ENCODE data around the gene OR5P2. TPM values are rescaled to one million over a fixed set of nuclear protein-coding genes. Genes with fewer than 3 reads are reported as not detected.

OR5P2 gene
- total and polyA plus RNA-seq, 2 experiments from 2014 or later: 1.3 TPM; not detected in 1

DNA sequence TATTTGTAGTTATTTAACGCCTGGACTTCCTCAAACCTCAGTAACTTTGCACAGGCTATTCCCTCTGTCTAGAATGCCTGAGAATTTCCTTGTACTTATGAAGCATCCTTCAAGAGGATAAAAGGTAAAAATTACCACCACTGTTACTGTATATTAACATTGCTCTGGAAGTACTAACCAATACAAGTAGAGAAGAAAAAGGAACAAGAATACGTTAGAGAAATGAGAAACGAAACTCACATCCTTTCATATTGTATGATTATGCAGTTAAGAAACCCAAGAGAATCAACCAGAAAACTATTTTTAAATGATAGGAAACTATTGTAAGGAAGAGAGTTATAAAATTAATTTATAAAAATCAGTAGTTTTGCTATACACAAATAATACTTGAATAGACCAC, 48.2 kb upstream of the OR5P2 start:
- no peak overlapping the region for H2AFZ ChIP-seq
- Mint-ChIP-seq H3K36me3 (ENCODE audit: low read depth) (no peaks in the 10 kb centered on the region), H3K27me3 (ENCODE audit: insufficient read depth, low read depth, poor library complexity) (no peaks in the 10 kb centered on the region), H3K9me3 (no peaks in the 10 kb centered on the region), H3K4me3 (no peak overlapping the region), H3K27ac (no peak overlapping the region), H3K4me1 (peaks cover 16% of the 10 kb centered on the region)
- no peak for DNase-seq (ENCODE audit: low spot score)
- no peaks in the 10 kb centered on the region for H3K27me3 ChIP-seq (ENCODE audit: insufficient read depth)
- no peak for ATAC-seq
- no peaks in the 10 kb centered on the region for H3F3A ChIP-seq (replicated peaks; ENCODE audit: low read depth)
- H3K9me2 ChIP-seq (ENCODE audit: insufficient read depth): no peaks in the 10 kb centered on the region
- H3K4me1 ChIP-seq (ENCODE audit: insufficient read depth): no peaks in the 10 kb centered on the region
- no peaks in the 10 kb centered on the region for H4K20me1 ChIP-seq (replicated peaks; ENCODE audit: insufficient read depth)
- H3K4me2 ChIP-seq: no peak overlapping the region
- H3K79me2 ChIP-seq (replicated peaks; ENCODE audit: insufficient read depth): no peaks in the 10 kb centered on the region
- no peaks in the 10 kb centered on the region for H3K36me3 ChIP-seq (ENCODE audit: insufficient read depth)
- no peak overlapping the region for H3K4me3 ChIP-seq
- TF ChIP-seq, protein P1, sequence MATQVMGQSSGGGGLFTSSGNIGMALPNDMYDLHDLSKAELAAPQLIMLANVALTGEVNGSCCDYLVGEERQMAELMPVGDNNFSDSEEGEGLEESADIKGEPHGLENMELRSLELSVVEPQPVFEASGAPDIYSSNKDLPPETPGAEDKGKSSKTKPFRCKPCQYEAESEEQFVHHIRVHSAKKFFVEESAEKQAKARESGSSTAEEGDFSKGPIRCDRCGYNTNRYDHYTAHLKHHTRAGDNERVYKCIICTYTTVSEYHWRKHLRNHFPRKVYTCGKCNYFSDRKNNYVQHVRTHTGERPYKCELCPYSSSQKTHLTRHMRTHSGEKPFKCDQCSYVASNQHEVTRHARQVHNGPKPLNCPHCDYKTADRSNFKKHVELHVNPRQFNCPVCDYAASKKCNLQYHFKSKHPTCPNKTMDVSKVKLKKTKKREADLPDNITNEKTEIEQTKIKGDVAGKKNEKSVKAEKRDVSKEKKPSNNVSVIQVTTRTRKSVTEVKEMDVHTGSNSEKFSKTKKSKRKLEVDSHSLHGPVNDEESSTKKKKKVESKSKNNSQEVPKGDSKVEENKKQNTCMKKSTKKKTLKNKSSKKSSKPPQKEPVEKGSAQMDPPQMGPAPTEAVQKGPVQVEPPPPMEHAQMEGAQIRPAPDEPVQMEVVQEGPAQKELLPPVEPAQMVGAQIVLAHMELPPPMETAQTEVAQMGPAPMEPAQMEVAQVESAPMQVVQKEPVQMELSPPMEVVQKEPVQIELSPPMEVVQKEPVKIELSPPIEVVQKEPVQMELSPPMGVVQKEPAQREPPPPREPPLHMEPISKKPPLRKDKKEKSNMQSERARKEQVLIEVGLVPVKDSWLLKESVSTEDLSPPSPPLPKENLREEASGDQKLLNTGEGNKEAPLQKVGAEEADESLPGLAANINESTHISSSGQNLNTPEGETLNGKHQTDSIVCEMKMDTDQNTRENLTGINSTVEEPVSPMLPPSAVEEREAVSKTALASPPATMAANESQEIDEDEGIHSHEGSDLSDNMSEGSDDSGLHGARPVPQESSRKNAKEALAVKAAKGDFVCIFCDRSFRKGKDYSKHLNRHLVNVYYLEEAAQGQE (IDR thresholded peaks at IDR 0.05; ENCODE audit: unreplicated experiment): no peak
- no peak for TF ChIP-seq ZNF114 (CRISPR knock-in tag; IDR thresholded peaks at IDR 0.05)
- TF ChIP-seq EZH2 (IDR thresholded peaks at IDR 0.05; ENCODE audit: low read depth, unreplicated experiment): no peak
- no peak for TF ChIP-seq NANOG (IDR thresholded peaks at IDR 0.05; ENCODE audit: borderline replicate concordance)
- no peak for TF ChIP-seq STAT1 (IDR thresholded peaks at IDR 0.05; ENCODE audit: unreplicated experiment)
- TF ChIP-seq CREB1 (CRISPR knock-in tag; IDR thresholded peaks at IDR 0.05; ENCODE audit: low read depth): no peak
- TF ChIP-seq, protein P2, sequence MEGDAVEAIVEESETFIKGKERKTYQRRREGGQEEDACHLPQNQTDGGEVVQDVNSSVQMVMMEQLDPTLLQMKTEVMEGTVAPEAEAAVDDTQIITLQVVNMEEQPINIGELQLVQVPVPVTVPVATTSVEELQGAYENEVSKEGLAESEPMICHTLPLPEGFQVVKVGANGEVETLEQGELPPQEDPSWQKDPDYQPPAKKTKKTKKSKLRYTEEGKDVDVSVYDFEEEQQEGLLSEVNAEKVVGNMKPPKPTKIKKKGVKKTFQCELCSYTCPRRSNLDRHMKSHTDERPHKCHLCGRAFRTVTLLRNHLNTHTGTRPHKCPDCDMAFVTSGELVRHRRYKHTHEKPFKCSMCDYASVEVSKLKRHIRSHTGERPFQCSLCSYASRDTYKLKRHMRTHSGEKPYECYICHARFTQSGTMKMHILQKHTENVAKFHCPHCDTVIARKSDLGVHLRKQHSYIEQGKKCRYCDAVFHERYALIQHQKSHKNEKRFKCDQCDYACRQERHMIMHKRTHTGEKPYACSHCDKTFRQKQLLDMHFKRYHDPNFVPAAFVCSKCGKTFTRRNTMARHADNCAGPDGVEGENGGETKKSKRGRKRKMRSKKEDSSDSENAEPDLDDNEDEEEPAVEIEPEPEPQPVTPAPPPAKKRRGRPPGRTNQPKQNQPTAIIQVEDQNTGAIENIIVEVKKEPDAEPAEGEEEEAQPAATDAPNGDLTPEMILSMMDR (conservative IDR thresholded peaks at IDR 0.05; ENCODE audit: low read depth in 2 of 2): no peak
- TF ChIP-seq, protein P3, sequence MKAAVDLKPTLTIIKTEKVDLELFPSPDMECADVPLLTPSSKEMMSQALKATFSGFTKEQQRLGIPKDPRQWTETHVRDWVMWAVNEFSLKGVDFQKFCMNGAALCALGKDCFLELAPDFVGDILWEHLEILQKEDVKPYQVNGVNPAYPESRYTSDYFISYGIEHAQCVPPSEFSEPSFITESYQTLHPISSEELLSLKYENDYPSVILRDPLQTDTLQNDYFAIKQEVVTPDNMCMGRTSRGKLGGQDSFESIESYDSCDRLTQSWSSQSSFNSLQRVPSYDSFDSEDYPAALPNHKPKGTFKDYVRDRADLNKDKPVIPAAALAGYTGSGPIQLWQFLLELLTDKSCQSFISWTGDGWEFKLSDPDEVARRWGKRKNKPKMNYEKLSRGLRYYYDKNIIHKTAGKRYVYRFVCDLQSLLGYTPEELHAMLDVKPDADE (IDR thresholded peaks at IDR 0.05): no peak
- no peak for TF ChIP-seq POLR2AphosphoS5 (IDR thresholded peaks at IDR 0.05; ENCODE audit: low read depth)
- no peak for TF ChIP-seq JUNB (IDR thresholded peaks at IDR 0.05; ENCODE audit: unreplicated experiment)
- no peak for TF ChIP-seq ZNF331 (CRISPR knock-in tag; IDR thresholded peaks at IDR 0.05; ENCODE audit: low read depth)
- TF ChIP-seq EZH2phosphoT487 (IDR thresholded peaks at IDR 0.05; ENCODE audit: unreplicated experiment): no peak
- TF ChIP-seq, protein P4, sequence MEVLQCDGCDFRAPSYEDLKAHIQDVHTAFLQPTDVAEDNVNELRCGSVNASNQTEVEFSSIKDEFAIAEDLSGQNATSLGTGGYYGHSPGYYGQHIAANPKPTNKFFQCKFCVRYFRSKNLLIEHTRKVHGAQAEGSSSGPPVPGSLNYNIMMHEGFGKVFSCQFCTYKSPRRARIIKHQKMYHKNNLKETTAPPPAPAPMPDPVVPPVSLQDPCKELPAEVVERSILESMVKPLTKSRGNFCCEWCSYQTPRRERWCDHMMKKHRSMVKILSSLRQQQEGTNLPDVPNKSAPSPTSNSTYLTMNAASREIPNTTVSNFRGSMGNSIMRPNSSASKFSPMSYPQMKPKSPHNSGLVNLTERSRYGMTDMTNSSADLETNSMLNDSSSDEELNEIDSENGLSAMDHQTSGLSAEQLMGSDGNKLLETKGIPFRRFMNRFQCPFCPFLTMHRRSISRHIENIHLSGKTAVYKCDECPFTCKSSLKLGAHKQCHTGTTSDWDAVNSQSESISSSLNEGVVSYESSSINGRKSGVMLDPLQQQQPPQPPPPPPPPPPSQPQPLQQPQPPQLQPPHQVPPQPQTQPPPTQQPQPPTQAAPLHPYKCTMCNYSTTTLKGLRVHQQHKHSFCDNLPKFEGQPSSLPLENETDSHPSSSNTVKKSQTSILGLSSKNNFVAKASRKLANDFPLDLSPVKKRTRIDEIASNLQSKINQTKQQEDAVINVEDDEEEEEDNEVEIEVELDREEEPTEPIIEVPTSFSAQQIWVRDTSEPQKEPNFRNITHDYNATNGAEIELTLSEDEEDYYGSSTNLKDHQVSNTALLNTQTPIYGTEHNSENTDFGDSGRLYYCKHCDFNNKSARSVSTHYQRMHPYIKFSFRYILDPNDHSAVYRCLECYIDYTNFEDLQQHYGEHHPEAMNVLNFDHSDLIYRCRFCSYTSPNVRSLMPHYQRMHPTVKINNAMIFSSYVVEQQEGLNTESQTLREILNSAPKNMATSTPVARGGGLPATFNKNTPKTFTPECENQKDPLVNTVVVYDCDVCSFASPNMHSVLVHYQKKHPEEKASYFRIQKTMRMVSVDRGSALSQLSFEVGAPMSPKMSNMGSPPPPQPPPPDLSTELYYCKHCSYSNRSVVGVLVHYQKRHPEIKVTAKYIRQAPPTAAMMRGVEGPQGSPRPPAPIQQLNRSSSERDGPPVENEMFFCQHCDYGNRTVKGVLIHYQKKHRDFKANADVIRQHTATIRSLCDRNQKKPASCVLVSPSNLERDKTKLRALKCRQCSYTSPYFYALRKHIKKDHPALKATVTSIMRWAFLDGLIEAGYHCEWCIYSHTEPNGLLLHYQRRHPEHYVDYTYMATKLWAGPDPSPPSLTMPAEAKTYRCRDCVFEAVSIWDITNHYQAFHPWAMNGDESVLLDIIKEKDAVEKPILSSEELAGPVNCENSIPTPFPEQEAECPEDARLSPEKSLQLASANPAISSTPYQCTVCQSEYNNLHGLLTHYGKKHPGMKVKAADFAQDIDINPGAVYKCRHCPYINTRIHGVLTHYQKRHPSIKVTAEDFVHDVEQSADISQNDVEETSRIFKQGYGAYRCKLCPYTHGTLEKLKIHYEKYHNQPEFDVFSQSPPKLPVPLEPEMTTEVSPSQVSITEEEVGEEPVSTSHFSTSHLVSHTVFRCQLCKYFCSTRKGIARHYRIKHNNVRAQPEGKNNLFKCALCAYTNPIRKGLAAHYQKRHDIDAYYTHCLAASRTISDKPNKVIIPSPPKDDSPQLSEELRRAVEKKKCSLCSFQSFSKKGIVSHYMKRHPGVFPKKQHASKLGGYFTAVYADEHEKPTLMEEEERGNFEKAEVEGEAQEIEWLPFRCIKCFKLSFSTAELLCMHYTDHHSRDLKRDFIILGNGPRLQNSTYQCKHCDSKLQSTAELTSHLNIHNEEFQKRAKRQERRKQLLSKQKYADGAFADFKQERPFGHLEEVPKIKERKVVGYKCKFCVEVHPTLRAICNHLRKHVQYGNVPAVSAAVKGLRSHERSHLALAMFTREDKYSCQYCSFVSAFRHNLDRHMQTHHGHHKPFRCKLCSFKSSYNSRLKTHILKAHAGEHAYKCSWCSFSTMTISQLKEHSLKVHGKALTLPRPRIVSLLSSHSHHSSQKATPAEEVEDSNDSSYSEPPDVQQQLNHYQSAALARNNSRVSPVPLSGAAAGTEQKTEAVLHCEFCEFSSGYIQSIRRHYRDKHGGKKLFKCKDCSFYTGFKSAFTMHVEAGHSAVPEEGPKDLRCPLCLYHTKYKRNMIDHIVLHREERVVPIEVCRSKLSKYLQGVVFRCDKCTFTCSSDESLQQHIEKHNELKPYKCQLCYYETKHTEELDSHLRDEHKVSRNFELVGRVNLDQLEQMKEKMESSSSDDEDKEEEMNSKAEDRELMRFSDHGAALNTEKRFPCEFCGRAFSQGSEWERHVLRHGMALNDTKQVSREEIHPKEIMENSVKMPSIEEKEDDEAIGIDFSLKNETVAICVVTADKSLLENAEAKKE (CRISPR knock-in tag; IDR thresholded peaks at IDR 0.05): no peak
- H3K27ac ChIP-seq (ENCODE audit: low read depth): no peak overlapping the region

Measured in GM23338 (cell line).